Esophagus muscularis mucosa (tissue), 3 donors: ENCODE data around the gene NEXN.

Experiments used
- POLR2A ChIP-seq: fragments of 450-650 bp; IDR thresholded peaks from one replicate; pipeline ENCODE4 v1.6.1; 2017; ENCODE audit warnings: antibody characterized with exemption, moderate library complexity, mild to moderate bottlenecking, low read depth
- TF ChIP-seq, protein P1 (sequence below), 3 experiments: fragments of 200-600 bp in 2 of 3; fragments of 450-650 bp in 1 of 3; sonication (generic) in 2 of 3; IDR thresholded peaks; one replicate each; pipeline ENCODE4 v1.5.1; 2017 to 2019; ENCODE audit warnings: antibody characterized with exemption in 3 of 3, mild to moderate bottlenecking in 2 of 3, moderate library complexity in 1 of 3

DNA sequence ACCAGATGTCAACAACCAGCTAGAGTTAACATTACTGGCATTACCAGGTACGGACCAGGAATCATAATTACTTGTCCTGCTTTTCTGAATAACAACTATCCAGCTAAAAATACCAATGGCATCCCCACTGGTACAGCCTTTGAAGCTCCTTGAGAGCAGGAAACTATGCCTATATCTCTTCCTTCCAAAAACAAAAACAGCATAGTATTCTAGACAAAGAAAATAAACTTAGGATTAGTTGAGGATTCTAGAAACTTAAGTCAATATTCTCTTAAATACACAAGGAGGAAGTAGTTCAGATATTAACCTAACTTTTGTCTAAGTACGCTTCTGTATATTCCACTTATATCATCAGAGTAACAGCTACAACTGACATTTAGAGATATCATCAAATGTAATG is 87.5 kb downstream of the NEXN start:
- no peak for TF ChIP-seq POLR2A
- TF ChIP-seq, protein P1, sequence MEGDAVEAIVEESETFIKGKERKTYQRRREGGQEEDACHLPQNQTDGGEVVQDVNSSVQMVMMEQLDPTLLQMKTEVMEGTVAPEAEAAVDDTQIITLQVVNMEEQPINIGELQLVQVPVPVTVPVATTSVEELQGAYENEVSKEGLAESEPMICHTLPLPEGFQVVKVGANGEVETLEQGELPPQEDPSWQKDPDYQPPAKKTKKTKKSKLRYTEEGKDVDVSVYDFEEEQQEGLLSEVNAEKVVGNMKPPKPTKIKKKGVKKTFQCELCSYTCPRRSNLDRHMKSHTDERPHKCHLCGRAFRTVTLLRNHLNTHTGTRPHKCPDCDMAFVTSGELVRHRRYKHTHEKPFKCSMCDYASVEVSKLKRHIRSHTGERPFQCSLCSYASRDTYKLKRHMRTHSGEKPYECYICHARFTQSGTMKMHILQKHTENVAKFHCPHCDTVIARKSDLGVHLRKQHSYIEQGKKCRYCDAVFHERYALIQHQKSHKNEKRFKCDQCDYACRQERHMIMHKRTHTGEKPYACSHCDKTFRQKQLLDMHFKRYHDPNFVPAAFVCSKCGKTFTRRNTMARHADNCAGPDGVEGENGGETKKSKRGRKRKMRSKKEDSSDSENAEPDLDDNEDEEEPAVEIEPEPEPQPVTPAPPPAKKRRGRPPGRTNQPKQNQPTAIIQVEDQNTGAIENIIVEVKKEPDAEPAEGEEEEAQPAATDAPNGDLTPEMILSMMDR (IDR thresholded peaks at IDR 0.05) = no peak
